Prostate gland (tissue), 2 donors: Measurements from ENCODE around the gene RPS17.

Experiments used
- CTCF ChIP-seq, 4 experiments: fragments of 200-600 bp in 2 of 4; fragments of 450-650 bp in 2 of 4; sonication (generic) in 2 of 4; IDR thresholded peaks; 1 replicate in 3 of 4; 2 replicates in 1 of 4; pipeline ENCODE4 v1.5.1; 2016 to 2019; ENCODE audit warnings: antibody characterized with exemption in 4 of 4, mild to moderate bottlenecking in 2 of 4, moderate library complexity in 2 of 4
- POLR2A ChIP-seq: fragments of 450-650 bp; IDR thresholded peaks from one replicate; pipeline ENCODE4 v1.6.1; 2016; ENCODE audit warnings: antibody characterized with exemption, mild to moderate bottlenecking
- POLR2AphosphoS5 ChIP-seq: sonication (generic); formaldehyde crosslinking; IDR thresholded peaks from one replicate; pipeline ENCODE4 v1.6.1; 2017; ENCODE audit warnings: antibody characterized with exemption

- TF ChIP-seq POLR2AphosphoS5: no peak
- TF ChIP-seq CTCF (IDR thresholded peaks at IDR 0.05): no peak
- no peak for TF ChIP-seq POLR2A
Measured at GRCh38 chr15:82580713-82581112, 40.5 kb upstream of the RPS17 start.
